Keratinocyte (primary cell): Measurements from ENCODE around the gene TSFM. TPM values are rescaled to one million over a fixed set of nuclear protein-coding genes. Genes with fewer than 3 reads are reported as not detected.

Source experiments
- DNase-seq: peaks from one replicate; pipeline ENCODE4 v3.0.0-alpha.2; 2011; ENCODE audit warnings: low read depth, missing footprints, low spot score
- FAIRE-seq: peaks from 2 replicates; lab custom pipeline; 2011; peaks lifted over from hg19 to GRCh38; lab: Jason Lieb, UNC
- H2AFZ ChIP-seq: 2 replicates; pipeline ENCODE4 v1.6.0; 2012; ENCODE audit warnings: low read length, control low read depth, inconsistent platforms; ENCODE audit not compliant: control insufficient read depth
- H3K27ac ChIP-seq: 2 replicates; pipeline ENCODE4 v1.5.1; 2011; ENCODE audit warnings: low read length; ENCODE audit not compliant: control insufficient read depth, insufficient read depth
- H3K27me3 ChIP-seq: 3 replicates; pipeline ENCODE4 v1.6.0; 2011; ENCODE audit warnings: low read length; ENCODE audit not compliant: control insufficient read depth, insufficient read depth; ENCODE audit errors: extremely low read depth
- H3K36me3 ChIP-seq, 2 experiments: 2 replicates in 1 of 2; 3 replicates in 1 of 2; pipeline ENCODE4 v1.5.1; 2011; ENCODE audit warnings: low read length in 2 of 2, mild to moderate bottlenecking in 1 of 2; ENCODE audit not compliant: control insufficient read depth in 2 of 2, insufficient read depth in 2 of 2; ENCODE audit errors: extremely low read depth in 1 of 2
- H3K4me1 ChIP-seq: 3 replicates; pipeline ENCODE4 v1.5.1; 2011; ENCODE audit warnings: low read length; ENCODE audit not compliant: control insufficient read depth, insufficient read depth; ENCODE audit errors: extremely low read depth
- H3K4me2 ChIP-seq: 3 replicates; pipeline ENCODE4 v1.6.0; 2011; ENCODE audit warnings: low read depth, low read length; ENCODE audit not compliant: control insufficient read depth, insufficient read depth; ENCODE audit errors: extremely low read depth
- H3K4me3 ChIP-seq, 3 experiments: fragments of 200-600 bp in 1 of 3; sonication (generic) in 1 of 3; 2 replicates in 2 of 3; 3 replicates in 1 of 3; pipeline ENCODE4 v1.5.1; 2011 to 2016; ENCODE audit warnings: low read length in 3 of 3, mild to moderate bottlenecking in 3 of 3, control low read depth in 2 of 3, inconsistent platforms in 1 of 3, low read depth in 1 of 3, mixed read lengths in 1 of 3, mixed run types in 1 of 3, moderate library complexity in 1 of 3; ENCODE audit not compliant: control insufficient read depth in 2 of 3, insufficient read depth in 2 of 3; ENCODE audit errors: extremely low read depth in 1 of 3
- H3K79me2 ChIP-seq: 2 replicates; pipeline ENCODE4 v1.6.0; 2012; ENCODE audit warnings: low read length; ENCODE audit not compliant: control insufficient read depth, insufficient read depth
- H3K9ac ChIP-seq: 3 replicates; pipeline ENCODE4 v1.6.0; 2011; ENCODE audit warnings: low read length; ENCODE audit not compliant: control insufficient read depth, insufficient read depth; ENCODE audit errors: extremely low read depth
- H3K9me1 ChIP-seq: 3 replicates; pipeline ENCODE4 v1.6.0; 2011; ENCODE audit warnings: low read length; ENCODE audit not compliant: control insufficient read depth, insufficient read depth; ENCODE audit errors: extremely low read depth
- H3K9me3 ChIP-seq: 2 replicates; pipeline ENCODE4 v1.5.1; 2012; ENCODE audit warnings: low read depth, low read length; ENCODE audit not compliant: control insufficient read depth
- H4K20me1 ChIP-seq: 3 replicates; pipeline ENCODE4 v1.6.0; 2011; ENCODE audit warnings: low read length; ENCODE audit not compliant: control insufficient read depth, insufficient read depth; ENCODE audit errors: extremely low read depth
- CTCF ChIP-seq, 3 experiments: IDR thresholded peaks in 1 of 3; conservative IDR thresholded peaks in 1 of 3; optimal IDR thresholded peaks in 1 of 3; 2 replicates in 2 of 3; 3 replicates in 1 of 3; pipeline versions ENCODE3 to v1.5.1; 2011; ENCODE audit warnings: low read length in 3 of 3, mild to moderate bottlenecking in 3 of 3, moderate library complexity in 2 of 3, control low read depth in 1 of 3, inconsistent platforms in 1 of 3; ENCODE audit not compliant: insufficient read depth in 2 of 3; ENCODE audit errors: extremely low read depth in 1 of 3
- EZH2 ChIP-seq: IDR thresholded peaks from one replicate; pipeline ENCODE4 v1.6.1; 2012; ENCODE audit warnings: inconsistent platforms, mild to moderate bottlenecking, low read length, moderate library complexity
- dilution Hi-C: fragments of 300-500 bp; cut with MboI; formaldehyde crosslinking; loops from one replicate; pipeline ENCODE4 v1.7.0; 2020; ENCODE audit warnings: low sequenced_read_pairs; ENCODE audit not compliant: extremely low pct_ligation_motif_present
- polyA plus RNA-seq, 5 experiments: library from polyadenylated mRNA; depleted of rRNA in 3 of 5; stranded (reverse) in 3 of 5; stranded (forward) in 1 of 5; unstranded in 1 of 5; fragments of >200 nt; gene quantifications; 1 replicate in 1 of 5; 2 replicates in 3 of 5; 3 replicates in 1 of 5; pipeline versions ENCODE4 v1.2.1 to v1.2.3, GENCODE V29; 2011 to 2012; ENCODE audit warnings: missing spikeins in 2 of 5, low read depth in 1 of 5, low replicate concordance in 1 of 5

The TSFM gene
- polyA plus RNA-seq, 1 donor (not counting 4 experiments of a cell fraction or from before 2014, with no cell fraction given): 30.5 TPM

GRCh38 chr12:57826966-57827365 lies 44.4 kb downstream of the TSFM start:
- Histone ChIP-seq H3K4me3 (no peak overlapping the region), H2AFZ (no peak overlapping the region), H3K27ac (no peak overlapping the region), H3K9ac (no peak overlapping the region), H3K9me3 (no peaks in the 10 kb centered on the region), H3K79me2 (peaks cover 32% of the 10 kb centered on the region), H3K36me3 (peaks cover 51 to 52% of the 10 kb centered on the region in 2 experiments), H3K4me2 (no peak overlapping the region), H4K20me1 (peaks cover 14% of the 10 kb centered on the region), H3K4me1 (peaks cover 6% of the 10 kb centered on the region), H3K9me1 (no peaks in the 10 kb centered on the region), H3K27me3 (no peaks in the 10 kb centered on the region)
- dilution Hi-C loops: no loop called here
- FAIRE-seq: peak; percentile 17
- TF ChIP-seq EZH2 (no peak), CTCF (optimal IDR thresholded peaks at IDR 0.05 in 1 of 3, IDR thresholded peaks at IDR 0.05 in 1 of 3, conservative IDR thresholded peaks at IDR 0.05 in 1 of 3; ENCODE audit: extremely low read depth in 1 of 3, insufficient read depth in 2 of 3, low read length in 3 of 3) (no peak)
- DNase-seq: no peak

GRCh38 chr12:57829025-57829777 lies 46.6 kb downstream of the TSFM start:
- Histone ChIP-seq H4K20me1 (peaks cover 20% of the 10 kb centered on the region), H3K4me1 (peaks cover 6% of the 10 kb centered on the region)

More at GRCh38 chr12:57829025-57829777, 46.6 kb downstream of the TSFM start:
- dilution Hi-C loops: no loop called here
- Histone ChIP-seq H3K9me1 (no peaks in the 10 kb centered on the region), H3K27ac (no peak overlapping the region), H3K36me3 (peaks cover 34% of the 10 kb centered on the region in 2 experiments), H3K4me3 (no peak overlapping the region), H3K4me2 (no peak overlapping the region), H3K9ac (no peak overlapping the region), H2AFZ (no peak overlapping the region), H3K27me3 (no peaks in the 10 kb centered on the region), H3K79me2 (peaks cover 54% of the 10 kb centered on the region), H3K9me3 (no peaks in the 10 kb centered on the region)
- FAIRE-seq: no peak
- TF ChIP-seq EZH2 (no peak), CTCF (optimal IDR thresholded peaks at IDR 0.05 in 1 of 3, IDR thresholded peaks at IDR 0.05 in 1 of 3, conservative IDR thresholded peaks at IDR 0.05 in 1 of 3; ENCODE audit: extremely low read depth in 1 of 3, insufficient read depth in 2 of 3, low read length in 3 of 3) (no peak)
- no peak for DNase-seq
